Keratinocyte (primary cell): Measurements from ENCODE around the gene UBA6. TPM values are rescaled to one million over a fixed set of nuclear protein-coding genes. Genes with fewer than 3 reads are reported as not detected.
A peak's percentile ranks its signal among the peaks of the same experiment; 100 is the strongest.

Experiments used
- DNase-seq: peaks from one replicate; pipeline ENCODE4 v3.0.0-alpha.2; 2011; ENCODE audit warnings: low read depth, missing footprints, low spot score
- FAIRE-seq: peaks from 2 replicates; lab custom pipeline; 2011; peaks lifted over from hg19 to GRCh38; lab: Jason Lieb, UNC
- H2AFZ ChIP-seq: 2 replicates; pipeline ENCODE4 v1.6.0; 2012; ENCODE audit warnings: low read length, control low read depth, inconsistent platforms; ENCODE audit not compliant: control insufficient read depth
- H3K27ac ChIP-seq: 2 replicates; pipeline ENCODE4 v1.5.1; 2011; ENCODE audit warnings: low read length; ENCODE audit not compliant: control insufficient read depth, insufficient read depth
- H3K27me3 ChIP-seq: 3 replicates; pipeline ENCODE4 v1.6.0; 2011; ENCODE audit warnings: low read length; ENCODE audit not compliant: control insufficient read depth, insufficient read depth; ENCODE audit errors: extremely low read depth
- H3K36me3 ChIP-seq, 2 experiments: 2 replicates in 1 of 2; 3 replicates in 1 of 2; pipeline ENCODE4 v1.5.1; 2011; ENCODE audit warnings: low read length in 2 of 2, mild to moderate bottlenecking in 1 of 2; ENCODE audit not compliant: control insufficient read depth in 2 of 2, insufficient read depth in 2 of 2; ENCODE audit errors: extremely low read depth in 1 of 2
- H3K4me1 ChIP-seq: 3 replicates; pipeline ENCODE4 v1.5.1; 2011; ENCODE audit warnings: low read length; ENCODE audit not compliant: control insufficient read depth, insufficient read depth; ENCODE audit errors: extremely low read depth
- H3K4me2 ChIP-seq: 3 replicates; pipeline ENCODE4 v1.6.0; 2011; ENCODE audit warnings: low read depth, low read length; ENCODE audit not compliant: control insufficient read depth, insufficient read depth; ENCODE audit errors: extremely low read depth
- H3K4me3 ChIP-seq, 3 experiments: fragments of 200-600 bp in 1 of 3; sonication (generic) in 1 of 3; 2 replicates in 2 of 3; 3 replicates in 1 of 3; pipeline ENCODE4 v1.5.1; 2011 to 2016; ENCODE audit warnings: low read length in 3 of 3, mild to moderate bottlenecking in 3 of 3, control low read depth in 2 of 3, inconsistent platforms in 1 of 3, low read depth in 1 of 3, mixed read lengths in 1 of 3, mixed run types in 1 of 3, moderate library complexity in 1 of 3; ENCODE audit not compliant: control insufficient read depth in 2 of 3, insufficient read depth in 2 of 3; ENCODE audit errors: extremely low read depth in 1 of 3
- H3K79me2 ChIP-seq: 2 replicates; pipeline ENCODE4 v1.6.0; 2012; ENCODE audit warnings: low read length; ENCODE audit not compliant: control insufficient read depth, insufficient read depth
- H3K9ac ChIP-seq: 3 replicates; pipeline ENCODE4 v1.6.0; 2011; ENCODE audit warnings: low read length; ENCODE audit not compliant: control insufficient read depth, insufficient read depth; ENCODE audit errors: extremely low read depth
- H3K9me1 ChIP-seq: 3 replicates; pipeline ENCODE4 v1.6.0; 2011; ENCODE audit warnings: low read length; ENCODE audit not compliant: control insufficient read depth, insufficient read depth; ENCODE audit errors: extremely low read depth
- H3K9me3 ChIP-seq: 2 replicates; pipeline ENCODE4 v1.5.1; 2012; ENCODE audit warnings: low read depth, low read length; ENCODE audit not compliant: control insufficient read depth
- H4K20me1 ChIP-seq: 3 replicates; pipeline ENCODE4 v1.6.0; 2011; ENCODE audit warnings: low read length; ENCODE audit not compliant: control insufficient read depth, insufficient read depth; ENCODE audit errors: extremely low read depth
- EZH2 ChIP-seq: IDR thresholded peaks from one replicate; pipeline ENCODE4 v1.6.1; 2012; ENCODE audit warnings: inconsistent platforms, mild to moderate bottlenecking, low read length, moderate library complexity
- dilution Hi-C: fragments of 300-500 bp; cut with MboI; formaldehyde crosslinking; loops from one replicate; pipeline ENCODE4 v1.7.0; 2020; ENCODE audit warnings: low sequenced_read_pairs; ENCODE audit not compliant: extremely low pct_ligation_motif_present
- polyA plus RNA-seq, 5 experiments: library from polyadenylated mRNA; depleted of rRNA in 3 of 5; stranded (reverse) in 3 of 5; stranded (forward) in 1 of 5; unstranded in 1 of 5; fragments of >200 nt; gene quantifications; 1 replicate in 1 of 5; 2 replicates in 3 of 5; 3 replicates in 1 of 5; pipeline versions ENCODE4 v1.2.1 to v1.2.3, GENCODE V29; 2011 to 2012; ENCODE audit warnings: missing spikeins in 2 of 5, low read depth in 1 of 5, low replicate concordance in 1 of 5
- TF ChIP-seq, protein P1 (sequence below), 3 experiments: IDR thresholded peaks in 1 of 3; conservative IDR thresholded peaks in 1 of 3; optimal IDR thresholded peaks in 1 of 3; 2 replicates in 2 of 3; 3 replicates in 1 of 3; pipeline versions ENCODE3 to v1.5.1; 2011; ENCODE audit warnings: low read length in 3 of 3, mild to moderate bottlenecking in 3 of 3, moderate library complexity in 2 of 3, control low read depth in 1 of 3, inconsistent platforms in 1 of 3; ENCODE audit not compliant: insufficient read depth in 2 of 3; ENCODE audit errors: extremely low read depth in 1 of 3

Gene UBA6
- polyA plus RNA-seq, 1 donor (not counting 4 experiments of a cell fraction or from before 2014, with no cell fraction given): 221 TPM

DNA sequence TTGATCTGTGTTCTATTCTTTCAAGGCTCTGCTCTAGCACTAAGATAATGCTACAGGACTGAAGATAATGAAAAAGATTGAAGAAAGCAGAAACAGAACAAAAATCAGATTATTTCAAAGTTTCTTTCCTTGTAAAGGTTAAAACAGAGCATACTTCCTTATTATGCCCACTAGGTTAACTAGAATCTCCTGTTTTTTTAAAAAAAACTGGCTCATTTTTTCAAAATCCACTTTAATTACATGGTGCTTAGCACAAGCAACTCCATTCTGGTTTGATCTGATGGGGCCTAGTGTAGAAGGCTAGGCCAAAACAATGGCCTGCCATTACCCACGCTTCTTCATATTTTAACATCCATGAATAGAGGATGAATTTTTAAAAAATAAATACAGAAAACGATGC, 1.2 kb upstream of the UBA6 start:
- peaks cover 0 to 8% of the 10 kb centered on the region in 2 experiments for H3K36me3 ChIP-seq
- H3K27ac ChIP-seq: peak overlapping the region; percentile 79
- no peaks in the 10 kb centered on the region for H3K9me1 ChIP-seq
- H3K9ac ChIP-seq: peak overlapping the region; percentile 99
- TF ChIP-seq, protein P1, sequence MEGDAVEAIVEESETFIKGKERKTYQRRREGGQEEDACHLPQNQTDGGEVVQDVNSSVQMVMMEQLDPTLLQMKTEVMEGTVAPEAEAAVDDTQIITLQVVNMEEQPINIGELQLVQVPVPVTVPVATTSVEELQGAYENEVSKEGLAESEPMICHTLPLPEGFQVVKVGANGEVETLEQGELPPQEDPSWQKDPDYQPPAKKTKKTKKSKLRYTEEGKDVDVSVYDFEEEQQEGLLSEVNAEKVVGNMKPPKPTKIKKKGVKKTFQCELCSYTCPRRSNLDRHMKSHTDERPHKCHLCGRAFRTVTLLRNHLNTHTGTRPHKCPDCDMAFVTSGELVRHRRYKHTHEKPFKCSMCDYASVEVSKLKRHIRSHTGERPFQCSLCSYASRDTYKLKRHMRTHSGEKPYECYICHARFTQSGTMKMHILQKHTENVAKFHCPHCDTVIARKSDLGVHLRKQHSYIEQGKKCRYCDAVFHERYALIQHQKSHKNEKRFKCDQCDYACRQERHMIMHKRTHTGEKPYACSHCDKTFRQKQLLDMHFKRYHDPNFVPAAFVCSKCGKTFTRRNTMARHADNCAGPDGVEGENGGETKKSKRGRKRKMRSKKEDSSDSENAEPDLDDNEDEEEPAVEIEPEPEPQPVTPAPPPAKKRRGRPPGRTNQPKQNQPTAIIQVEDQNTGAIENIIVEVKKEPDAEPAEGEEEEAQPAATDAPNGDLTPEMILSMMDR (optimal IDR thresholded peaks at IDR 0.05 in 1 of 3, IDR thresholded peaks at IDR 0.05 in 1 of 3, conservative IDR thresholded peaks at IDR 0.05 in 1 of 3; ENCODE audit: extremely low read depth in 1 of 3, insufficient read depth in 2 of 3, low read length in 3 of 3): no peak
- TF ChIP-seq EZH2: no peak
- H3K4me2 ChIP-seq: peak overlapping the region; percentile 92
- H2AFZ ChIP-seq: no peak overlapping the region
- H4K20me1 ChIP-seq: no peaks in the 10 kb centered on the region
- FAIRE-seq (no peak), DNase-seq (no peak)
- H3K4me3 ChIP-seq: peak overlapping the region; percentile 65 to 99 (median 90)
- H3K4me1 ChIP-seq: peaks cover 20% of the 10 kb centered on the region
- dilution Hi-C loops: no loop called here
- H3K27me3 ChIP-seq: no peaks in the 10 kb centered on the region
- H3K79me2 ChIP-seq: peaks cover 94% of the 10 kb centered on the region
- peaks cover 2% of the 10 kb centered on the region for H3K9me3 ChIP-seq

GRCh38 chr4:67701517-67701850, 529 bp upstream of the UBA6 start:
- Histone ChIP-seq H3K4me2 (peak overlapping the region; percentile 92), H3K9me3 (peaks cover under 1% of the 10 kb centered on the region), H4K20me1 (no peaks in the 10 kb centered on the region), H3K27ac (peak overlapping the region; percentile 79), H3K4me1 (peaks cover 25% of the 10 kb centered on the region), H3K79me2 (peaks cover 95% of the 10 kb centered on the region), H3K4me3 (peak overlapping the region; percentile 65 to 99 (median 90)), H3K27me3 (no peaks in the 10 kb centered on the region), H3K9ac (peak overlapping the region; percentile 99), H3K36me3 (peaks cover 0 to 8% of the 10 kb centered on the region in 2 experiments), H3K9me1 (no peaks in the 10 kb centered on the region), H2AFZ (peak overlapping the region; percentile 55)
- FAIRE-seq (no peak), DNase-seq (no peak)
- TF ChIP-seq EZH2: no peak
- TF ChIP-seq, protein P1 (optimal IDR thresholded peaks at IDR 0.05 in 1 of 3, IDR thresholded peaks at IDR 0.05 in 1 of 3, conservative IDR thresholded peaks at IDR 0.05 in 1 of 3; ENCODE audit: extremely low read depth in 1 of 3, insufficient read depth in 2 of 3, low read length in 3 of 3): no peak
- dilution Hi-C loops: no loop called here
